Measurements from ENCODE around the gene PRSS57.

PRSS57 gene

DNA sequence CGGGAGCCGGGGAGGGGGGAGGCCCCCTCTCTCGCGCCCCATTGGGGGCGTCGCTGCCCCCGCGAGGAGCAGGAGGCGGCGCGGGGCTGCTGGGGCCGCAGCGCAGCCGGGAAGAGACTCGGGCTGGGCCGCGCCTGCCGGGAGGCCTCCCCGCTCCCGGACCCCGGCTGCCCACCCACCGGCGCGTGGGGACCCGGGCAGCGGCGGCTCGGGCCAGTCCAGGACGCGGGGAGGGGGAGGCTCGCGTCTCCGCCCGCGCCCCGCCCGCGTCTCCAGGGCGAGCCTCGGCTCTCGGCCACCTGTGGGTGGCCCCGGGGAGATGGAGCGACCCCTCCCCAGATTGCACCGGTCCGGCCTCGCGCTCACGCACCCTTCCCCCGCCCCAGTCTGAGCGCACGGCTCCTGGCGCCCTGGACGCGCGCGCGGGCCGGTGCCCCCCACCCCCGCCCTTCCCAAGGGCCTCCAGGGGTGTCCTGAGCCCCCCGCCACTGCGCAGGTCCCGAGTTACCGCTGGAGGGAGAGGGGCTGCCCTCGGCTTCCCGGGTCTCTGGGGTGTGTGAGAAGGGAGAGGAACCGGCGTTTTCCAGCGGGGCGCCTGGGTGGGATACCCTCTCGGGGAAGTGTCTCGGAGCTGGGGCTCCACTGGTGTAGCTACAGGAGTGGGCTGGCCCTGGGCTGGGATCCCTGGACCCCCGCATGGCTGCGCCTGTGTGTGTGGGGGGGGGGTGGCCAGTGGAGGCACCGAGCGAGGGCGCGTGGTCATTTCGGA, 14.1 kb upstream of the PRSS57 start:
- Histone ChIP-seq H3K27ac (ENCODE audit: extremely low read depth, low read depth, low read length) (peak overlapping the region; percentile 60; the same call in 1 of the 2 replicates), H3K4me1 (ENCODE audit: control insufficient read depth, insufficient read depth, low read length) (no peaks in the 10 kb centered on the region), H3K36me3 (ENCODE audit: control insufficient read depth in 2 of 2, insufficient read depth in 1 of 2, low read length in 2 of 2) (no peaks in the 10 kb centered on the region), H3K4me3 (ENCODE audit: low read depth, low read length) (peak overlapping the region; percentile 58), H3K9me3 (ENCODE audit: control insufficient read depth, insufficient read depth, low read depth, low read length) (no peaks in the 10 kb centered on the region)
- TF ChIP-seq ZNF266 (tag by site-specific recombination; IDR thresholded peaks at IDR 0.05; ENCODE audit: low read depth) (no peak), KLF7 (tag by site-specific recombination; IDR thresholded peaks at IDR 0.05; ENCODE audit: borderline replicate concordance) (no peak), ZNF624 (tag by site-specific recombination; IDR thresholded peaks at IDR 0.05) (no peak), SCRT2 (tag by site-specific recombination; IDR thresholded peaks at IDR 0.05) (peak; percentile 44; the same call in 1 of the 2 replicates), ZBTB26 (tag by site-specific recombination; optimal IDR thresholded peaks at IDR 0.05) (peak; percentile 42), ZNF514 (tag by site-specific recombination; IDR thresholded peaks at IDR 0.05) (no peak), ZNF398 (tag by site-specific recombination; IDR thresholded peaks at IDR 0.05) (peak; percentile 13; the same call in 1 of the 2 replicates), ZFHX2 (tag by site-specific recombination; conservative IDR thresholded peaks at IDR 0.05) (no peak; the same call in 1 of the 2 replicates)
- TF ChIP-seq, protein P1, sequence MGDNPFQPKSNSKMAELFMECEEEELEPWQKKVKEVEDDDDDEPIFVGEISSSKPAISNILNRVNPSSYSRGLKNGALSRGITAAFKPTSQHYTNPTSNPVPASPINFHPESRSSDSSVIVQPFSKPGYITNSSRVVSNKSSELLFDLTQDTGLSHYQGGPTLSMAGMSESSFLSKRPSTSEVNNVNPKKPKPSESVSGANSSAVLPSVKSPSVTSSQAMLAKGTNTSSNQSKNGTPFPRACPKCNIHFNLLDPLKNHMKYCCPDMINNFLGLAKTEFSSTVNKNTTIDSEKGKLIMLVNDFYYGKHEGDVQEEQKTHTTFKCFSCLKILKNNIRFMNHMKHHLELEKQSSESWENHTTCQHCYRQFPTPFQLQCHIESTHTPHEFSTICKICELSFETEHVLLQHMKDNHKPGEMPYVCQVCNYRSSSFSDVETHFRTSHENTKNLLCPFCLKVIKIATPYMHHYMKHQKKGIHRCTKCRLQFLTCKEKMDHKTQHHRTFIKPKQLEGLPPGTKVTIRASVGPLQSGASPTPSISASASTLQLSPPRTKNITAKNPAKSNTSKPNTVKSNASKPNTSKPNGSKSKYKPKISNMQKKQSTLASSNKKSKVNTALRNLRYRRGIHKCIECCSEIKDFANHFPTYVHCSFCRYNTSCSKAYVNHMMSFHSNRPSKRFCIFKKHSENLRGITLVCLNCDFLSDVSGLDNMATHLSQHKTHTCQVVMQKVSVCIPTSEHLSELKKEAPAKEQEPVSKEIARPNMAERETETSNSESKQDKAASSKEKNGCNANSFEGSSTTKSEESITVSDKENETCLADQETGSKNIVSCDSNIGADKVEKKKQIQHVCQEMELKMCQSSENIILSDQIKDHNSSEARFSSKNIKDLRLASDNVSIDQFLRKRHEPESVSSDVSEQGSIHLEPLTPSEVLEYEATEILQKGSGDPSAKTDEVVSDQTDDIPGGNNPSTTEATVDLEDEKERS (tag by site-specific recombination; IDR thresholded peaks at IDR 0.05): no peak
- TF ChIP-seq, protein P2, sequence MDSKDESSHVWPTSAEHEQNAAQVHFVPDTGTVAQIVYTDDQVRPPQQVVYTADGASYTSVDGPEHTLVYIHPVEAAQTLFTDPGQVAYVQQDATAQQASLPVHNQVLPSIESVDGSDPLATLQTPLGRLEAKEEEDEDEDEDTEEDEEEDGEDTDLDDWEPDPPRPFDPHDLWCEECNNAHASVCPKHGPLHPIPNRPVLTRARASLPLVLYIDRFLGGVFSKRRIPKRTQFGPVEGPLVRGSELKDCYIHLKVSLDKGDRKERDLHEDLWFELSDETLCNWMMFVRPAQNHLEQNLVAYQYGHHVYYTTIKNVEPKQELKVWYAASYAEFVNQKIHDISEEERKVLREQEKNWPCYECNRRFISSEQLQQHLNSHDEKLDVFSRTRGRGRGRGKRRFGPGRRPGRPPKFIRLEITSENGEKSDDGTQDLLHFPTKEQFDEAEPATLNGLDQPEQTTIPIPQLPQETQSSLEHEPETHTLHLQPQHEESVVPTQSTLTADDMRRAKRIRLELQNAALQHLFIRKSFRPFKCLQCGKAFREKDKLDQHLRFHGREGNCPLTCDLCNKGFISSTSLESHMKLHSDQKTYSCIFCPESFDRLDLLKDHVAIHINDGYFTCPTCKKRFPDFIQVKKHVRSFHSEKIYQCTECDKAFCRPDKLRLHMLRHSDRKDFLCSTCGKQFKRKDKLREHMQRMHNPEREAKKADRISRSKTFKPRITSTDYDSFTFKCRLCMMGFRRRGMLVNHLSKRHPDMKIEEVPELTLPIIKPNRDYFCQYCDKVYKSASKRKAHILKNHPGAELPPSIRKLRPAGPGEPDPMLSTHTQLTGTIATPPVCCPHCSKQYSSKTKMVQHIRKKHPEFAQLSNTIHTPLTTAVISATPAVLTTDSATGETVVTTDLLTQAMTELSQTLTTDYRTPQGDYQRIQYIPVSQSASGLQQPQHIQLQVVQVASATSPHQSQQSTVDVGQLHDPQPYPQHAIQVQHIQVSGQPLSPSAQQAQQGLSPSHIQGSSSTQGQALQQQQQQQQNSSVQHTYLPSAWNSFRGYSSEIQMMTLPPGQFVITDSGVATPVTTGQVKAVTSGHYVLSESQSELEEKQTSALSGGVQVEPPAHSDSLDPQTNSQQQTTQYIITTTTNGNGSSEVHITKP (tag by site-specific recombination; IDR thresholded peaks at IDR 0.05): 0 out of 2 replicates have a peak, but pooled peaks have one; percentile 14
- ChIA-PET CTCF (interaction anchor here (0.7 to 1.0 kb wide), 2 partner anchors 21 to 123 kb away, joined by 3 to 4 read pairs; no protein-coding TSS in a partner anchor), POLR2A (interaction anchor here (2.2 kb wide), 1 partner anchor 30 kb away, joined by 10 read pairs; no protein-coding TSS in a partner anchor)
